Panc1 (cell line): ENCODE measurements around the gene PSAP. TPM values are rescaled to one million over a fixed set of nuclear protein-coding genes. Genes with fewer than 3 reads are reported as not detected.
A peak's percentile ranks its signal among the peaks of the same experiment; 100 is the strongest.
"Not testable (repeated sequence)": the region's sequence is repeated elsewhere in the genome, so short reads cannot be mapped to it uniquely, and the experiment has no call there.

ENCODE experiments used
- ATAC-seq: fragments of 200-7000 bp; cut with Tn5 transposase; 2 replicates; pipeline ENCODE4 v1.9.1; 2020; ENCODE audit warnings: mild to moderate bottlenecking, moderate library complexity
- BruUV-seq: library from RNA; stranded (reverse); fragments of 400-500 nt; replicated peaks from 2 replicates; lab custom pipeline; 2021; lab: Mats Ljungman, UMichigan
- CTCF ChIA-PET: fragments of 300-600 bp; sonication (Branson Sonifier 250); formaldehyde crosslinking; loops from one replicate; lab custom pipeline; 2022; ENCODE audit warnings: antibody characterized with exemption; lab: Charles Lee
- POLR2A ChIA-PET: fragments of 300-600 bp; sonication (Branson Sonifier 250); formaldehyde crosslinking; loops from one replicate; lab custom pipeline; 2022; ENCODE audit warnings: antibody characterized with exemption; lab: Charles Lee
- DNase-seq: peaks from one replicate; pipeline ENCODE4 v3.0.0-alpha.2; 2010; ENCODE audit warnings: low read depth, low spot score
- H3K27ac ChIP-seq: 2 replicates; pipeline ENCODE4 v1.5.1; 2011; ENCODE audit warnings: mild to moderate bottlenecking, low read length, inconsistent platforms
- H3K27me3 ChIP-seq: fragments of 200-500 bp; sonication (Bioruptor generic); 2 replicates; pipeline ENCODE4 v1.6.0; 2014; ENCODE audit warnings: low read length, inconsistent platforms; ENCODE audit not compliant: control insufficient read depth, insufficient read depth
- H3K36me3 ChIP-seq: fragments of 200-500 bp; sonication (Bioruptor generic); 2 replicates; pipeline ENCODE4 v1.5.1; 2014; ENCODE audit warnings: inconsistent platforms, mild to moderate bottlenecking, low read length, moderate library complexity; ENCODE audit not compliant: control insufficient read depth, insufficient read depth
- H3K4me1 ChIP-seq: 2 replicates; pipeline ENCODE4 v1.5.1; 2011; ENCODE audit warnings: inconsistent platforms, mild to moderate bottlenecking, low read length, moderate library complexity; ENCODE audit not compliant: control insufficient read depth, insufficient read depth
- H3K4me3 ChIP-seq, 2 experiments: 2 replicates each; pipeline ENCODE4 v1.5.1; 2011 to 2012; ENCODE audit warnings: low read depth in 2 of 2, low read length in 2 of 2, mild to moderate bottlenecking in 2 of 2, inconsistent platforms in 1 of 2, moderate library complexity in 1 of 2
- H3K9me3 ChIP-seq: fragments of 200-500 bp; sonication (Bioruptor generic); 2 replicates; pipeline ENCODE4 v1.5.1; 2014; ENCODE audit warnings: low read depth, mild to moderate bottlenecking, inconsistent platforms, low read length, moderate library complexity; ENCODE audit not compliant: control insufficient read depth, insufficient read depth
- CTCF ChIP-seq: fragments of 450-650 bp; IDR thresholded peaks from 2 replicates; pipeline ENCODE4 v1.5.1; 2017; ENCODE audit warnings: mild to moderate bottlenecking
- POLR2AphosphoS5 ChIP-seq: IDR thresholded peaks from 2 replicates; pipeline ENCODE4 v1.6.1; 2012; ENCODE audit warnings: mild to moderate bottlenecking, low read depth, low read length, moderate library complexity
- SIN3A ChIP-seq: IDR thresholded peaks from 2 replicates; pipeline ENCODE4 v1.6.1; 2012; ENCODE audit warnings: low read depth, mild to moderate bottlenecking, low read length, moderate library complexity, borderline replicate concordance; ENCODE audit not compliant: insufficient read depth
- TCF7L2 ChIP-seq: IDR thresholded peaks from 2 replicates; pipeline ENCODE4 v1.6.1; 2011; ENCODE audit warnings: mild to moderate bottlenecking, low read depth, low read length, inconsistent platforms
- in situ Hi-C: cut with HindIII; loops from 2 replicates; pipeline ENCODE4 v1.10.0; 2016; ENCODE audit warnings: low sequenced_read_pairs, low pct_unique_long_range_greater_than_20kb
- intact Hi-C: fragments of 100-400 bp; cut with micrococcal nuclease; formaldehyde crosslinking; loops from one replicate; pipeline ENCODE4 v1.10.0; 2022; ENCODE audit not compliant: unreplicated experiment
- total RNA-seq: library from RNA; stranded (reverse); gene quantifications from one replicate; pipeline ENCODE4 v1.2.1, GENCODE V29; 2021; ENCODE audit not compliant: unreplicated experiment
- TF ChIP-seq, protein P1 (sequence below), 2 experiments: IDR thresholded peaks; 2 replicates each; pipeline ENCODE4 v1.6.1; 2011 to 2012; ENCODE audit warnings: low read depth in 2 of 2, control low read depth in 1 of 2, low read length in 1 of 2, mild to moderate bottlenecking in 1 of 2, moderate library complexity in 1 of 2; ENCODE audit not compliant: insufficient read depth in 1 of 2

PSAP gene
- total RNA-seq, 1 experiment from 2014 or later = 3,649 TPM

DNA sequence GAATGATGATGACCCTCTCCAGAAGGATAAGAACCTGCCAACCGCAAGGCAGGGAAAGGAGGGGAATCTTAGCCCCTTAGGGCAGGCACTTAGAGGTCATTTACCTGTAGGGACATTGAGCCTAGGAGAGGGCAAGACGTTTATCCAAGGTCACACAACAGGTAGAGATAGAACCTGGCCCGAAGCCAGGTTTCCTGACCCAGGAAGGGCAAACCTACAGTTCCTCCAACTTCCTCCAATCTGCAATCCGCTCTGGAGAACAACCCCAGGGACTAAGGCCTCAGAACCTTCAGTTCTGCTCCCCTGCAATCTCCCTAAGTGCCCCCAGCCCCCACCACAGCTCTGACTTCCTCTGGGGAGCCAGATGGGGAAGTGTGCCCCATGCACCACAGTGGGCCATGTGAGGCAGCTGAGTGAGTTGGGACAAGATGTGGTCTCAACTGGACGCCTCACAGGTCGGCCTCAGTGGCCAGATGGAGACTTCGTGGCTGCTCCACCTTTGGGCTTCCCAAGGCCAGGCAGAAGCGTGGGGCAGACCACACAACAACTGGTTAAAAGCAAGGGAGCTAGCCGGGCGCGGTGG is 1.4 kb upstream of the PSAP start:
- Histone ChIP-seq H3K27ac (peak overlapping the region; percentile 93), H3K4me1 (peaks cover 27% of the 10 kb centered on the region), H3K36me3 (no peaks in the 10 kb centered on the region; the same call in 1 of the 2 replicates), H3K9me3 (no peaks in the 10 kb centered on the region), H3K4me3 (no peak overlapping the region), H3K27me3 (no peaks in the 10 kb centered on the region)
- ChIA-PET POLR2A (interaction anchor here (0.7 kb wide), 1 partner anchor 39 kb away, joined by 3 read pairs; no protein-coding TSS in a partner anchor), CTCF (no interaction called here)
- no peak for TF ChIP-seq SIN3A
- no peak for TF ChIP-seq CTCF
- TF ChIP-seq POLR2AphosphoS5 = no peak
- TF ChIP-seq, protein P1, sequence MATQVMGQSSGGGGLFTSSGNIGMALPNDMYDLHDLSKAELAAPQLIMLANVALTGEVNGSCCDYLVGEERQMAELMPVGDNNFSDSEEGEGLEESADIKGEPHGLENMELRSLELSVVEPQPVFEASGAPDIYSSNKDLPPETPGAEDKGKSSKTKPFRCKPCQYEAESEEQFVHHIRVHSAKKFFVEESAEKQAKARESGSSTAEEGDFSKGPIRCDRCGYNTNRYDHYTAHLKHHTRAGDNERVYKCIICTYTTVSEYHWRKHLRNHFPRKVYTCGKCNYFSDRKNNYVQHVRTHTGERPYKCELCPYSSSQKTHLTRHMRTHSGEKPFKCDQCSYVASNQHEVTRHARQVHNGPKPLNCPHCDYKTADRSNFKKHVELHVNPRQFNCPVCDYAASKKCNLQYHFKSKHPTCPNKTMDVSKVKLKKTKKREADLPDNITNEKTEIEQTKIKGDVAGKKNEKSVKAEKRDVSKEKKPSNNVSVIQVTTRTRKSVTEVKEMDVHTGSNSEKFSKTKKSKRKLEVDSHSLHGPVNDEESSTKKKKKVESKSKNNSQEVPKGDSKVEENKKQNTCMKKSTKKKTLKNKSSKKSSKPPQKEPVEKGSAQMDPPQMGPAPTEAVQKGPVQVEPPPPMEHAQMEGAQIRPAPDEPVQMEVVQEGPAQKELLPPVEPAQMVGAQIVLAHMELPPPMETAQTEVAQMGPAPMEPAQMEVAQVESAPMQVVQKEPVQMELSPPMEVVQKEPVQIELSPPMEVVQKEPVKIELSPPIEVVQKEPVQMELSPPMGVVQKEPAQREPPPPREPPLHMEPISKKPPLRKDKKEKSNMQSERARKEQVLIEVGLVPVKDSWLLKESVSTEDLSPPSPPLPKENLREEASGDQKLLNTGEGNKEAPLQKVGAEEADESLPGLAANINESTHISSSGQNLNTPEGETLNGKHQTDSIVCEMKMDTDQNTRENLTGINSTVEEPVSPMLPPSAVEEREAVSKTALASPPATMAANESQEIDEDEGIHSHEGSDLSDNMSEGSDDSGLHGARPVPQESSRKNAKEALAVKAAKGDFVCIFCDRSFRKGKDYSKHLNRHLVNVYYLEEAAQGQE (IDR thresholded peaks at IDR 0.05; ENCODE audit: insufficient read depth in 1 of 2, low read depth in 2 of 2, low read length in 1 of 2) = no peak
- TF ChIP-seq TCF7L2 = no peak
- no TSS peak for BruUV-seq
- no peak for ATAC-seq
- intact Hi-C loops = no loop called here
- in situ Hi-C loops = no loop called here
- no peak for DNase-seq

DNA sequence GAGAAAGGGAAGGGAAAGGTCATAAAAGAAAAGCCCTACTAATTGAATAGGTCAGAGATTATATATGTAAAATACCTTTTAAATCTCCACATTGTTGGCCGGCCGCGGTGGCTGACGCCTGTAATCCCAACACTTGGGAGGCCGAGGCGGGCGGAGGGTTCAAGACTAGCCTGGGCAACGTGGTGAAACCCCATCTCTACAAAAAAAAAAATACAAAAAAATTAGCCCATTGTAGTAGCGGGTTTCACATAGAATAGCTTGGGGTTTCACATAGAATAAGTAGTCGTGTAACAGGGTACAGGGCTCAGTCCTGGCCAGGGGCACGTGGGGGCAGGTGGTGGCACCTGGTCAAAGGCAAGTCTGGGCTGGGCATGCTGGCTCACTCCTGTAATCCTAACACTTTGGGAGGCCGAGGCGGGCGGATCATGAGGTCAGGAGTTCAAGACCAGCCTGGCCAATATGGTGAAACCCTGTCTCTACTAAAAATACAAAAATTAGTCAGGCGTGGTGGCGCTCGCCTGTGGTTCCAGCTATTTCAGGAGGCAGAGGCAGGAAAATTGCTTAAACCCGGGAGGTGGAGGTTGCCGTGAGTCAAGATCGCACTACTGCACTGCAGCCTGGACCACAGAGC is 529 bp upstream of the PSAP start:
- ATAC-seq = peak; percentile 1; the same call in 1 of the 2 replicates
- POLR2A ChIA-PET = interaction anchor here (0.7 to 3.5 kb wide), 6 partner anchors 9 to 45 kb away, joined by 3 to 33 read pairs (median 4); no protein-coding TSS in a partner anchor
- BruUV-seq = TSS peak; percentile 91
- Histone ChIP-seq H3K27ac (peak overlapping the region; percentile 93), H3K4me3 (peak overlapping the region; percentile 78 to 86), H3K4me1 (peaks cover 32% of the 10 kb centered on the region)
- CTCF ChIA-PET = interaction anchor here (0.6 to 1.1 kb wide), 2 partner anchors 29 to 42 kb away, joined by 3 read pairs; no protein-coding TSS in a partner anchor
- intact Hi-C loops, in situ Hi-C loops, H3K9me3 ChIP-seq, H3K27me3 ChIP-seq, DNase-seq, H3K36me3 ChIP-seq: not testable (repeated sequence)
